GM19043 (cell line): ENCODE results near the gene P3H1.
A peak's percentile ranks its signal among the peaks of the same experiment; 100 is the strongest.
"Not testable (repeated sequence)": the region's sequence is repeated elsewhere in the genome, so short reads cannot be mapped to it uniquely, and the experiment has no call there.

Experiments
- ATAC-seq: cut with Tn5 transposase; IDR thresholded peaks from one replicate; pipeline ENCODE4 v1.9.1; 2021; ENCODE audit warnings: low read depth; ENCODE audit not compliant: unreplicated experiment

P3H1 gene

GRCh38 chr1:42774928-42775526, 8.2 kb upstream of the P3H1 start:
- no peak for ATAC-seq

GRCh38 chr1:42773420-42773819, 6.6 kb upstream of the P3H1 start:
- no peak for ATAC-seq

GRCh38 chr1:42769811-42770210, 3.0 kb upstream of the P3H1 start:
- no peak for ATAC-seq

GRCh38 chr1:42768172-42768571, 1.3 kb upstream of the P3H1 start:
- no peak for ATAC-seq

GRCh38 chr1:42767510-42768000, 727 bp upstream of the P3H1 start:
- ATAC-seq = peak; percentile 7

- peak; percentile 7 for ATAC-seq
Measured at GRCh38 chr1:42765832-42766740, 742 bp downstream of the P3H1 start.

GRCh38 chr1:42765269-42765668, 1.6 kb downstream of the P3H1 start:
- ATAC-seq = no peak

GRCh38 chr1:42762269-42762668, 4.6 kb downstream of the P3H1 start:
- no peak for ATAC-seq

- no peak for ATAC-seq
Measured at GRCh38 chr1:42761567-42761966, 5.3 kb downstream of the P3H1 start.

GRCh38 chr1:42759114-42759513, 7.7 kb downstream of the P3H1 start:
- no peak for ATAC-seq

- no peak for ATAC-seq
Measured at GRCh38 chr1:42758641-42759040, 8.2 kb downstream of the P3H1 start.

- ATAC-seq = no peak
Measured at GRCh38 chr1:42757892-42758275, 8.9 kb downstream of the P3H1 start.

- ATAC-seq = no peak
Measured at GRCh38 chr1:42756956-42757891, 9.6 kb downstream of the P3H1 start.

GRCh38 chr1:42753070-42753469, 13.8 kb downstream of the P3H1 start:
- ATAC-seq = no peak

GRCh38 chr1:42752284-42752683, 14.5 kb downstream of the P3H1 start:
- ATAC-seq = no peak

GRCh38 chr1:42751511-42752070, 15.2 kb downstream of the P3H1 start:
- ATAC-seq = not testable (repeated sequence)

- no peak for ATAC-seq
Measured at GRCh38 chr1:42750041-42750440, 16.8 kb downstream of the P3H1 start.

- ATAC-seq = no peak
Measured at GRCh38 chr1:42748461-42749410, 18.1 kb downstream of the P3H1 start.

GRCh38 chr1:42748021-42748420, 18.8 kb downstream of the P3H1 start:
- no peak for ATAC-seq
